22Rv1 (cell line): Measurements from ENCODE around the gene SDC4.

Experiments
- H3K27ac ChIP-seq: fragments of 450-650 bp; 2 replicates; pipeline ENCODE4 v1.5.1; 2017
- CTCF ChIP-seq: fragments of 450-650 bp; IDR thresholded peaks from 2 replicates; pipeline ENCODE4 v1.5.1; 2017; ENCODE audit warnings: mild to moderate bottlenecking
- ZFX ChIP-seq: fragments of 450-650 bp; IDR thresholded peaks from 2 replicates; pipeline ENCODE4 v1.6.1; 2017; ENCODE audit warnings: antibody characterized with exemption, borderline replicate concordance

Gene SDC4

GRCh38 chr20:45370571-45371160, 22.4 kb upstream of the SDC4 start:
- no peak overlapping the region for H3K27ac ChIP-seq

GRCh38 chr20:45368221-45368980, 20.2 kb upstream of the SDC4 start:
- TF ChIP-seq ZFX (no peak), CTCF (no peak)
- H3K27ac ChIP-seq: no peak overlapping the region

More at GRCh38 chr20:45370571-45371160, 22.4 kb upstream of the SDC4 start:
- TF ChIP-seq CTCF: no peak

GRCh38 chr20:45367126-45367525, 18.9 kb upstream of the SDC4 start:
- TF ChIP-seq CTCF: no peak
- no peak for TF ChIP-seq ZFX
- no peak overlapping the region for H3K27ac ChIP-seq

- TF ChIP-seq ZFX (no peak), CTCF (no peak)
- H3K27ac ChIP-seq: no peak overlapping the region
Measured at GRCh38 chr20:45366631-45367030, 18.4 kb upstream of the SDC4 start.

- TF ChIP-seq ZFX: no peak
- TF ChIP-seq CTCF: no peak
- no peak overlapping the region for H3K27ac ChIP-seq
Measured at GRCh38 chr20:45366192-45366591, 18.0 kb upstream of the SDC4 start.

- no peak overlapping the region for H3K27ac ChIP-seq
- no peak for TF ChIP-seq ZFX
- no peak for TF ChIP-seq CTCF
Measured at GRCh38 chr20:45365444-45365970, 17.3 kb upstream of the SDC4 start.
